GM18511 (cell line): ENCODE results near the gene DOCK4.
A peak's percentile ranks its signal among the peaks of the same experiment; 100 is the strongest.

Experiments
- ATAC-seq: cut with Tn5 transposase; IDR thresholded peaks from one replicate; pipeline ENCODE4 v1.9.1; 2021; ENCODE audit warnings: mild to moderate bottlenecking, moderate library complexity; ENCODE audit not compliant: unreplicated experiment

Gene DOCK4

GRCh38 chr7:112215787-112216186 is 9.6 kb upstream of the DOCK4 start:
- ATAC-seq: no peak

GRCh38 chr7:112214883-112215282 is 8.7 kb upstream of the DOCK4 start:
- ATAC-seq: no peak

- ATAC-seq: no peak
Measured at GRCh38 chr7:112214268-112214667, 8.1 kb upstream of the DOCK4 start.

GRCh38 chr7:112213735-112214134 is 7.5 kb upstream of the DOCK4 start:
- ATAC-seq: no peak

GRCh38 chr7:112212571-112212970 is 6.4 kb upstream of the DOCK4 start:
- ATAC-seq: no peak

- no peak for ATAC-seq
Measured at GRCh38 chr7:112211348-112211907, 5.2 kb upstream of the DOCK4 start.

- no peak for ATAC-seq
Measured at GRCh38 chr7:112207765-112208164, 1.6 kb upstream of the DOCK4 start.

- ATAC-seq: peak; percentile 0
Measured at GRCh38 chr7:112206991-112207592, 893 bp upstream of the DOCK4 start.

GRCh38 chr7:112205343-112206237 is 609 bp downstream of the DOCK4 start:
- peak; percentile 16 for ATAC-seq

- ATAC-seq: no peak
Measured at GRCh38 chr7:112204499-112205342, 1.5 kb downstream of the DOCK4 start.

GRCh38 chr7:112203365-112203739 is 2.8 kb downstream of the DOCK4 start:
- ATAC-seq: no peak

- ATAC-seq: no peak
Measured at GRCh38 chr7:112202816-112203215, 3.4 kb downstream of the DOCK4 start.

GRCh38 chr7:112201839-112202238 is 4.4 kb downstream of the DOCK4 start:
- no peak for ATAC-seq

- no peak for ATAC-seq
Measured at GRCh38 chr7:112201411-112201810, 4.8 kb downstream of the DOCK4 start.

GRCh38 chr7:112199672-112200071 is 6.5 kb downstream of the DOCK4 start:
- ATAC-seq: no peak

- no peak for ATAC-seq
Measured at GRCh38 chr7:112199035-112199655, 7.1 kb downstream of the DOCK4 start.

GRCh38 chr7:112197322-112197721 is 8.9 kb downstream of the DOCK4 start:
- no peak for ATAC-seq

- no peak for ATAC-seq
Measured at GRCh38 chr7:112195717-112196116, 10.5 kb downstream of the DOCK4 start.

GRCh38 chr7:112193915-112194502 is 12.2 kb downstream of the DOCK4 start:
- ATAC-seq: no peak
